Thoracic aorta (tissue), 2 donors: Measurements from ENCODE around the gene CGB7. TPM values are rescaled to one million over a fixed set of nuclear protein-coding genes. Genes with fewer than 3 reads are reported as not detected.
"Not testable (repeated sequence)": the region's sequence is repeated elsewhere in the genome, so short reads cannot be mapped to it uniquely, and the experiment has no call there.

Source experiments
- ATAC-seq: fragments of 150-250 bp; one replicate; pipeline ENCODE4 v1.8.0; 2017; ENCODE audit warnings: low read depth; ENCODE audit not compliant: insufficient number of reproducible peaks, low FRiP score
- DNase-seq: peaks from one replicate; pipeline ENCODE4 v3.0.0-alpha.2; 2020; ENCODE audit warnings: low spot score
- H3K27ac ChIP-seq, 2 donors: fragments of 200-600 bp; sonication (generic); 1 replicate in 1 of 2; 2 replicates in 1 of 2; pipeline ENCODE4 v1.5.1; 2016; ENCODE audit warnings: mild to moderate bottlenecking in 2 of 2, moderate library complexity in 2 of 2
- H3K27me3 ChIP-seq: fragments of 200-600 bp; sonication (generic); replicated peaks from 2 replicates; pipeline ENCODE4 v1.6.0; 2016; ENCODE audit warnings: mild to moderate bottlenecking; ENCODE audit not compliant: insufficient read depth
- H3K36me3 ChIP-seq: fragments of 200-600 bp; sonication (generic); one replicate; pipeline ENCODE4 v1.5.1; 2016
- H3K4me1 ChIP-seq, 2 donors: fragments of 200-600 bp; sonication (generic); 1 replicate in 1 of 2; 2 replicates in 1 of 2; pipeline versions ENCODE4 v1.5.1 to v1.6.0; 2016; ENCODE audit warnings: low read depth in 2 of 2, mild to moderate bottlenecking in 1 of 2; ENCODE audit not compliant: control insufficient read depth in 1 of 2
- H3K4me3 ChIP-seq: fragments of 200-600 bp; sonication (generic); 2 replicates; pipeline ENCODE4 v1.5.1; 2016; ENCODE audit warnings: mild to moderate bottlenecking
- H3K9me3 ChIP-seq: fragments of 200-600 bp; sonication (generic); 2 replicates; pipeline ENCODE4 v1.5.1; 2016
- total RNA-seq, 2 donors: library from RNA; depleted of rRNA; stranded (reverse); fragments of >200 nt; gene quantifications; one replicate each; pipeline versions ENCODE4 v1.1.0 to v1.2.3, GENCODE V29; 2016
- TF ChIP-seq, protein P1 (sequence below): fragments of 200-600 bp; sonication (generic); IDR thresholded peaks from one replicate; pipeline ENCODE4 v1.5.1; 2019; ENCODE audit warnings: antibody characterized with exemption

The CGB7 gene
- total RNA-seq, 2 donors from 2014 or later, result not detected

DNA sequence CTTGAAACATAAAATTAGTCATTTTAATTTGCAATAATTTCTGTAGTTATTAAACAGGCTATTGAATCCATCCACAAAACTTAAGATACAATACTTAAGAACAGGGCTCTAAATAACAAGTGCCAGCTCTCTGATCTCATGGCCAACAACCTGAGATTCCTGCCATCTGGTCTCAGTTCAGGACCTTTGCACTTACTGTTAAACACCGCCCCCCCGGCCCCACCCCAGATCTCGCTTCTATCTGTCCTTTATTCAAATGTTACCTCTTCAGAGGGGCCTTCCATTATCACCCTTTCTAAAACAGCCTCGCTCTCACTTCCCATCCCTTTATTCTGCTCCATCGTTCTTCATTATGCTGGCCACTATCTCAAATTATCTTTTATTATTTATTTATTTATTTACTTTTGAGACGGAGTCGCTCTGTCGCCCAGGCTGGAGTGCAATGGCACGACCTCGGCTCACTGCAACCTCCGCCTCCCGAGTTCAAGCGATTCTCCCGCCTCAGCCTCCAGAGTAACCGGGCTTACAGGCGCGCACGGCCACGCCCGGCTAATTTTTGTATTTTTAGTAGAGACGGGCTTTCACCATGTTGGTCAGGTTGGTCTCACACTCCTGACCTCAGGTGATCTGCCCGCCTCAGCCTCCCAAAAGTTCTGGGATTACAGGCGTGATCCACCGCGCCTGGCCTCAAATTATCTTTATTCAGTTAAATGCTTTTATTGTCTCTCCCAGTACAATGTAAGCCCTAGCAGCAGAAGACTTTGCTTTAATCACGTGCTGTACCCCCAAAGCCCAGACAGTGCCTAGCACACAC, 26.9 kb upstream of the CGB7 start:
- Histone ChIP-seq H3K27me3 (no peaks in the 10 kb centered on the region), H3K36me3 (peaks cover 11% of the 10 kb centered on the region), H3K4me3 (peak overlapping the region; percentile 88), H3K4me1 (peaks cover 18 to 25% of the 10 kb centered on the region in 2 donors), H3K27ac (peak overlapping the region; percentile 69 to 72), H3K9me3 (no peaks in the 10 kb centered on the region)
- ATAC-seq (no peak), DNase-seq (no peak)
- TF ChIP-seq, protein P1, sequence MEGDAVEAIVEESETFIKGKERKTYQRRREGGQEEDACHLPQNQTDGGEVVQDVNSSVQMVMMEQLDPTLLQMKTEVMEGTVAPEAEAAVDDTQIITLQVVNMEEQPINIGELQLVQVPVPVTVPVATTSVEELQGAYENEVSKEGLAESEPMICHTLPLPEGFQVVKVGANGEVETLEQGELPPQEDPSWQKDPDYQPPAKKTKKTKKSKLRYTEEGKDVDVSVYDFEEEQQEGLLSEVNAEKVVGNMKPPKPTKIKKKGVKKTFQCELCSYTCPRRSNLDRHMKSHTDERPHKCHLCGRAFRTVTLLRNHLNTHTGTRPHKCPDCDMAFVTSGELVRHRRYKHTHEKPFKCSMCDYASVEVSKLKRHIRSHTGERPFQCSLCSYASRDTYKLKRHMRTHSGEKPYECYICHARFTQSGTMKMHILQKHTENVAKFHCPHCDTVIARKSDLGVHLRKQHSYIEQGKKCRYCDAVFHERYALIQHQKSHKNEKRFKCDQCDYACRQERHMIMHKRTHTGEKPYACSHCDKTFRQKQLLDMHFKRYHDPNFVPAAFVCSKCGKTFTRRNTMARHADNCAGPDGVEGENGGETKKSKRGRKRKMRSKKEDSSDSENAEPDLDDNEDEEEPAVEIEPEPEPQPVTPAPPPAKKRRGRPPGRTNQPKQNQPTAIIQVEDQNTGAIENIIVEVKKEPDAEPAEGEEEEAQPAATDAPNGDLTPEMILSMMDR, result no peak

DNA sequence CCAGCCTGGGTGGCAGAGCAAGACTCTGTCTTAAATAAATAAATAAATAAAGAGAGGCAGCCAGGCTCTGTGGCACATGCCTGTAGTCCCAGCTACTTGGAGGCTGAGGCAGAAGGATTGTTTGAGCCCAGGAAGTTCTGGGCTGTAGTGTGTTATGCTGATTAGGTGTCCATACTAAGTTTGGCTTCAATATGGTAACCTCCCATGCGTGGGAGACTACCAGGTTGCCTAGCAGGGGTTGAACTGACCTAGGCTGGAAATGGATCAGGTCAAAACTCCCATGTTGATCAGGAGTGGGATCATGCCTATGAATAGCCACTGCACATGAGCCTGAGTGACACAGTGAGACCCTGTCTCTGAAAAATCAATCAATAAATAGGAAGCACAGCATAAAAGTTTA, 23.7 kb upstream of the CGB7 start:
- H3K4me1 ChIP-seq, result peaks cover 3 to 9% of the 10 kb centered on the region in 2 donors
- no peak overlapping the region for H3K4me3 ChIP-seq
- TF ChIP-seq, protein P1, result no peak
- H3K27ac ChIP-seq, result no peak overlapping the region
- DNase-seq (no peak), ATAC-seq (no peak)
- no peaks in the 10 kb centered on the region for H3K36me3 ChIP-seq
- no peaks in the 10 kb centered on the region for H3K27me3 ChIP-seq
- no peaks in the 10 kb centered on the region for H3K9me3 ChIP-seq

DNA sequence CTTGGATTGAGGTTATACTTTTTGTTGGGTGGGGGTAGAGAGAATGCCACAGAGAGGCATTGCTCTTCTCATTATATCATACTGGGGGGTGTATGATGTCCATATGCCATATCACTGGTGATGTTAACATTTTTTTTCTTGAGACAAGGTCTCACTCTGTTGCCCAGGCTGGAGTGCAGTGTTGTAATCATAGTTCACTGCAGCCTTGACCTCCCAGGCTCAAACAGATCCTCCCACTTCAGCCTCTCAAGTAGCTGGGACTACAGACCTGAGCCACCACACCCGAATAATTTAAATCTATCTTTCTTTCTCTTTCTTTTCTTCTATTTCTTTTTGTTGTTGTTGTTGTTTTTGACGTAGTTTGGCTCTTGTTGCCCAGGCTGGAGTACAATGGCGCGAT, 22.8 kb upstream of the CGB7 start:
- no peak for DNase-seq
- H3K4me3 ChIP-seq, result no peak overlapping the region
- H3K4me1 ChIP-seq, result peaks cover 0 to 5% of the 10 kb centered on the region in 2 donors
- no peak for ATAC-seq
- H3K27ac ChIP-seq, result no peak overlapping the region
- TF ChIP-seq, protein P1, result no peak
- no peaks in the 10 kb centered on the region for H3K36me3 ChIP-seq
- H3K27me3 ChIP-seq, result no peaks in the 10 kb centered on the region
- H3K9me3 ChIP-seq, result no peaks in the 10 kb centered on the region

DNA sequence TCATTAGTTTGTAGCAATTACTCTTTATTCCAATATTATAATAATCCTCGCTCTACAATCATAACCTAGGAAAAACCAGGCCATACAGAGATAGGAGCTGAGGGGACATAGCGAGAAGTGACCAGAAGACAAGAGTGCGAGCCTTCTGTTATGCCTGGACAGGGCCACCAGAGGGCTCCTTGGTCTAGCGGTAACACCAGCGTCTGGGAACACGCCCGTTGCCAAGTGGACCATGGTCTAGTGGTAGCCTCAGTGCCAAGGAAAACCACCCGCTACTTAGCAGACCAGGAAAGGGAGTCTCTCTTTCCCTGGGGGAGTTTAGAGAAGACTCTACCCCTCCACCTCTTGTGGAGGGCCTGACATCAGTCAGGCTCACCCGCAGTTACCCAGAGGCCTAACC, 17.3 kb upstream of the CGB7 start:
- not testable (repeated sequence) for H3K4me1 ChIP-seq, ATAC-seq, H3K36me3 ChIP-seq, H3K4me3 ChIP-seq, H3K27me3 ChIP-seq, DNase-seq, H3K9me3 ChIP-seq, H3K27ac ChIP-seq
- TF ChIP-seq, protein P1, result peak; percentile 78

DNA sequence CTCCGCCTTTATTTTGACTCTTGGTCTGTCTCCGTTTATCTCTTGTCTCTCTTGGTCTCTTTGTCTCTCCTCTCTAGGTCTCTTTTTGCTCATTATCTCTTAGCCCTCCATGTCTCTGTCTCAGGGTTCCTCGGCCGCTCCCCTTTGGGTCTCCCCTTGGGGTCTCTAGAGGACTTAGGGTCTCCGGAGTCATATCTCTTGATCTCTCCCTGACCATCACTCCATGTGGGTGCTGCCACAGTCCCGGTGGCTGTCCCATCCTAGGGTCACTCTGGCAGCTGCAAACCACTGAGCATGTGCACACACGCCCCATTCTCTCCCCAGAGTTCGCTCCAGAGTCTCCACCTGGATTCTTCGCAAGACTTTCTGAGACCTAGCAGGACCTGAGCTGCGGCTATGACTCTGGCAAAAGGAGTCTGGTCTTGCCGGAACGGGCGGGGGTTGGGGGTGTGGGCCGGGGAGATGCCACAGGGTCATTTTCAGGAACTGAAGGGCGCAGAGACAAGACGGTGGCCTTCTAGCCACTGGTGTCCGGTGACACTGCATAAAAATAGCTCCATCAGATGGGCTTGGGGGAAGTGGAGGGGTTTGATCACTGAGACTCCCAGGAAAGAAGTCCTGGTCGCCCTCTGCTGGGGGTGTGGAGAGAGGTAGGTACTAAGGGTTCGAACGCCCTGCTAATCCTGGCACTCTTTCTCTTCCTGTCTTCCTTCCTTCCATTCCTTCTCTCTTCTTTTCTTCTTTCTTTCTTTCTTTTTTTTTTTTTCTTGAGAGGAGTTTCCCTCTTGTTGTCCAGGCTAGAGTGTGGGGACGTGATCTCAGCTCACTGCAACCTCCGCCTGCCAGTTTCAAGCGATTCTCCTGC, 16.2 kb upstream of the CGB7 start:
- Histone ChIP-seq H3K27ac (no peak overlapping the region), H3K9me3 (no peaks in the 10 kb centered on the region), H3K4me1 (peaks cover 0 to 4% of the 10 kb centered on the region in 2 donors), H3K36me3 (no peaks in the 10 kb centered on the region), H3K4me3 (no peak overlapping the region), H3K27me3 (peaks cover 6% of the 10 kb centered on the region)
- DNase-seq (no peak), ATAC-seq (no peak)
- TF ChIP-seq, protein P1, result no peak
